Measurements from ENCODE around the gene RUNX1. TPM values are rescaled to one million over a fixed set of nuclear protein-coding genes. Genes with fewer than 3 reads are reported as not detected.

RUNX1 gene
- total and polyA plus RNA-seq, 2 of the 13 experiments (the other 11 are each of a cell fraction or from before 2014, with no cell fraction given), result 5.4 to 6.4 TPM

- FAIRE-seq (no peak), DNase-seq (ENCODE audit: low spot score) (no peak), ATAC-seq (no peak)
- in situ Hi-C loops (cut with HindIII; ENCODE audit: extremely low pct_ligation_motif_present, low pct_unique_long_range_greater_than_20kb), result no loop called here
- CTCF ChIA-PET (ENCODE audit: low intra/inter-chr PET ratio, low total read pairs), result no interaction called here
- Histone ChIP-seq H3K79me2 (ENCODE audit: insufficient read depth, low read length) (no peaks in the 10 kb centered on the region), H3K4me2 (ENCODE audit: low read depth, low read length) (no peak overlapping the region), H3K36me3 (replicated peaks in 1 of 2; ENCODE audit: control insufficient read depth in 1 of 2, insufficient read depth in 2 of 2, low read length in 2 of 2) (no peaks in the 10 kb centered on the region), H3K27ac (ENCODE audit: extremely low read length, insufficient read depth, low read length) (no peak overlapping the region), H3K4me1 (ENCODE audit: insufficient read depth, low read length) (no peaks in the 10 kb centered on the region), H2AFZ (ENCODE audit: low read length) (no peak overlapping the region), H3K9ac (ENCODE audit: insufficient read depth, low read depth, low read length) (no peak overlapping the region), H3K9me3 (ENCODE audit: low read length) (no peaks in the 10 kb centered on the region), H3K4me3 (replicated peaks in 1 of 3; ENCODE audit: insufficient read depth in 1 of 3, low read depth in 2 of 3, low read length in 3 of 3) (no peak overlapping the region), H3K27me3 (ENCODE audit: control insufficient read depth in 1 of 2, insufficient read depth in 2 of 2, low read length in 2 of 2) (no peaks in the 10 kb centered on the region), H4K20me1 (ENCODE audit: insufficient read depth, low read length) (no peaks in the 10 kb centered on the region)
- intact Hi-C loops (cut with micrococcal nuclease; ENCODE audit: unreplicated experiment), result no loop called here
- WGBS (ENCODE audit: low lambda C conversion rate), result 3% methylated on average over 2 of the region's 2 CpGs
- POLR2A ChIA-PET, result no interaction called here
- BruUV-seq (replicated peaks), result no TSS peak
- no peak for TF ChIP-seq ATRX (CRISPR knock-in tag; IDR thresholded peaks at IDR 0.05; ENCODE audit: borderline replicate concordance)
- no peak for TF ChIP-seq TOE1 (CRISPR knock-in tag; IDR thresholded peaks at IDR 0.05)
- no peak for TF ChIP-seq ZNF317 (CRISPR knock-in tag; IDR thresholded peaks at IDR 0.05)
- no peak for TF ChIP-seq MXD1 (CRISPR knock-in tag; IDR thresholded peaks at IDR 0.05)
- no peak for TF ChIP-seq FOSL1 (CRISPR knock-in tag; IDR thresholded peaks at IDR 0.05; ENCODE audit: borderline replicate concordance)
- TF ChIP-seq ZNF777 (CRISPR knock-in tag; IDR thresholded peaks at IDR 0.05), result no peak
- TF ChIP-seq NPAS2 (CRISPR knock-in tag; IDR thresholded peaks at IDR 0.05; ENCODE audit: borderline replicate concordance), result no peak
- no peak for TF ChIP-seq ARHGAP35 (CRISPR knock-in tag; IDR thresholded peaks at IDR 0.05; ENCODE audit: borderline replicate concordance)
- TF ChIP-seq PHB2 (IDR thresholded peaks at IDR 0.05; ENCODE audit: partially characterized antibody), result no peak
- TF ChIP-seq CC2D1A (CRISPR knock-in tag; IDR thresholded peaks at IDR 0.05), result no peak
- TF ChIP-seq XBP1 (CRISPR knock-in tag; IDR thresholded peaks at IDR 0.05), result no peak
- no peak for TF ChIP-seq MBNL3 (CRISPR knock-in tag; conservative IDR thresholded peaks at IDR 0.05)
These were observed 37.3 kb upstream of the RUNX1 start for GRCh38 chr21:35086357-35086756.

All from HepG2 (cell line).